ENCODE measurements around the gene TRPV6. TPM values are rescaled to one million over a fixed set of nuclear protein-coding genes. Genes with fewer than 3 reads are reported as not detected.

Gene TRPV6
- total and polyA plus RNA-seq, 2 experiments from 2014 or later: not detected

- no peak for DNase-seq
- no peak for TF ChIP-seq EZH2 (IDR thresholded peaks at IDR 0.05; ENCODE audit: insufficient read depth, poor library complexity, severe bottlenecking)
- no peak for TF ChIP-seq EZH2phosphoT487 (IDR thresholded peaks at IDR 0.05; ENCODE audit: insufficient read depth, low read depth)
- Histone ChIP-seq H3K9me3 (ENCODE audit: low read depth) (peaks cover 2% of the 10 kb centered on the region), H3K27ac (no peak overlapping the region), H3K4me1 (ENCODE audit: insufficient read depth) (no peaks in the 10 kb centered on the region), H3K36me3 (ENCODE audit: low read depth) (no peaks in the 10 kb centered on the region), H3K79me2 (ENCODE audit: insufficient read depth) (no peaks in the 10 kb centered on the region), H3F3A (ENCODE audit: insufficient read depth) (no peaks in the 10 kb centered on the region), H3K9me2 (ENCODE audit: insufficient read depth) (no peaks in the 10 kb centered on the region), H3K27me3 (replicated peaks; ENCODE audit: insufficient read depth) (no peaks in the 10 kb centered on the region), H2AFZ (no peak overlapping the region), H3K9ac (no peak overlapping the region), H3K4me2 (ENCODE audit: unreplicated experiment) (no peak overlapping the region), H4K20me1 (ENCODE audit: insufficient read depth) (no peaks in the 10 kb centered on the region), H3K4me3 (no peak overlapping the region)
- 26 to 51% methylated on average over 2 of the region's 2 CpGs for WGBS, 2 experiments (ENCODE audit: low coverage in 1 of 2, low lambda C conversion rate in 2 of 2, missing lambda C conversion rate in 2 of 2)
- in situ Hi-C loops (cut with MboI): no loop called here
Observed at GRCh38 chr7:142906643-142907042, 21.1 kb upstream of the TRPV6 start.

GRCh38 chr7:142905759-142906158, 20.2 kb upstream of the TRPV6 start:
- no peak for DNase-seq
- Histone ChIP-seq H3K9ac (no peak overlapping the region), H3K4me1 (ENCODE audit: insufficient read depth) (no peaks in the 10 kb centered on the region), H2AFZ (no peak overlapping the region), H3K9me2 (ENCODE audit: insufficient read depth) (no peaks in the 10 kb centered on the region), H3K36me3 (ENCODE audit: low read depth) (no peaks in the 10 kb centered on the region), H3K27ac (no peak overlapping the region), H3F3A (ENCODE audit: insufficient read depth) (no peaks in the 10 kb centered on the region), H3K4me3 (no peak overlapping the region), H3K4me2 (ENCODE audit: unreplicated experiment) (no peak overlapping the region), H3K9me3 (ENCODE audit: low read depth) (peaks cover 2% of the 10 kb centered on the region), H4K20me1 (ENCODE audit: insufficient read depth) (no peaks in the 10 kb centered on the region), H3K27me3 (replicated peaks; ENCODE audit: insufficient read depth) (no peaks in the 10 kb centered on the region), H3K79me2 (ENCODE audit: insufficient read depth) (no peaks in the 10 kb centered on the region)
- 26 to 32% methylated on average over 2 of the region's 2 CpGs for WGBS, 2 experiments (ENCODE audit: low coverage in 1 of 2, low lambda C conversion rate in 2 of 2, missing lambda C conversion rate in 2 of 2)
- TF ChIP-seq EZH2phosphoT487 (IDR thresholded peaks at IDR 0.05; ENCODE audit: insufficient read depth, low read depth) (no peak), EZH2 (IDR thresholded peaks at IDR 0.05; ENCODE audit: insufficient read depth, poor library complexity, severe bottlenecking) (no peak)
- in situ Hi-C loops (cut with MboI): no loop called here

- in situ Hi-C loops (cut with MboI): no loop called here
- H3K4me2 ChIP-seq (ENCODE audit: unreplicated experiment): no peak overlapping the region
- H3K9me2 ChIP-seq (ENCODE audit: insufficient read depth): no peaks in the 10 kb centered on the region
- H4K20me1 ChIP-seq (ENCODE audit: insufficient read depth): no peaks in the 10 kb centered on the region
- no peaks in the 10 kb centered on the region for H3F3A ChIP-seq (ENCODE audit: insufficient read depth)
- no peak overlapping the region for H3K4me3 ChIP-seq
- TF ChIP-seq EZH2phosphoT487 (IDR thresholded peaks at IDR 0.05; ENCODE audit: insufficient read depth, low read depth) (no peak), EZH2 (IDR thresholded peaks at IDR 0.05; ENCODE audit: insufficient read depth, poor library complexity, severe bottlenecking) (no peak)
- no peaks in the 10 kb centered on the region for H3K4me1 ChIP-seq (ENCODE audit: insufficient read depth)
- H3K9ac ChIP-seq: no peak overlapping the region
- H3K79me2 ChIP-seq (ENCODE audit: insufficient read depth): no peaks in the 10 kb centered on the region
- DNase-seq: no peak
- H3K36me3 ChIP-seq (ENCODE audit: low read depth): no peaks in the 10 kb centered on the region
- H2AFZ ChIP-seq: no peak overlapping the region
- peaks cover 2% of the 10 kb centered on the region for H3K9me3 ChIP-seq (ENCODE audit: low read depth)
- no peaks in the 10 kb centered on the region for H3K27me3 ChIP-seq (replicated peaks; ENCODE audit: insufficient read depth)
- H3K27ac ChIP-seq: no peak overlapping the region
Observed at GRCh38 chr7:142904128-142904527, 18.6 kb upstream of the TRPV6 start.

- in situ Hi-C loops (cut with MboI): no loop called here
Observed at GRCh38 chr7:142901426-142902259, 16.1 kb upstream of the TRPV6 start.

More at GRCh38 chr7:142901426-142902259, 16.1 kb upstream of the TRPV6 start:
- Histone ChIP-seq H3F3A (ENCODE audit: insufficient read depth) (no peaks in the 10 kb centered on the region), H3K27me3 (replicated peaks; ENCODE audit: insufficient read depth) (no peaks in the 10 kb centered on the region), H3K4me2 (ENCODE audit: unreplicated experiment) (no peak overlapping the region), H3K4me3 (no peak overlapping the region), H4K20me1 (ENCODE audit: insufficient read depth) (no peaks in the 10 kb centered on the region), H3K9ac (no peak overlapping the region), H3K9me2 (ENCODE audit: insufficient read depth) (no peaks in the 10 kb centered on the region), H3K4me1 (ENCODE audit: insufficient read depth) (no peaks in the 10 kb centered on the region), H3K36me3 (ENCODE audit: low read depth) (no peaks in the 10 kb centered on the region), H2AFZ (no peak overlapping the region), H3K27ac (no peak overlapping the region), H3K9me3 (ENCODE audit: low read depth) (peaks cover 2% of the 10 kb centered on the region), H3K79me2 (ENCODE audit: insufficient read depth) (no peaks in the 10 kb centered on the region)
- no peak for DNase-seq
- no peak for TF ChIP-seq EZH2 (IDR thresholded peaks at IDR 0.05; ENCODE audit: insufficient read depth, poor library complexity, severe bottlenecking)
- TF ChIP-seq EZH2phosphoT487 (IDR thresholded peaks at IDR 0.05; ENCODE audit: insufficient read depth, low read depth): no peak
- 52% methylated on average over 15 of the region's 15 CpGs for WGBS, 2 experiments (ENCODE audit: low coverage in 1 of 2, low lambda C conversion rate in 2 of 2, missing lambda C conversion rate in 2 of 2)

All from GM23248 (cell line).